GM13977 (cell line): ENCODE results near the gene HNRNPCL2.
"Not testable (repeated sequence)": the region's sequence is repeated elsewhere in the genome, so short reads cannot be mapped to it uniquely, and the experiment has no call there.

Source experiments
- DNase-seq: peaks from one replicate; pipeline ENCODE4 v3.0.0; 2012; ENCODE audit warnings: low spot score
- in situ Hi-C: fragments of 300-500 bp; cut with MboI; formaldehyde crosslinking; loops from one replicate; pipeline ENCODE4 v1.12.0; 2022; ENCODE audit warnings: low sequenced_read_pairs, low pct_unique_long_range_greater_than_20kb, mixed read lengths, inconsistent platforms; ENCODE audit not compliant: unreplicated experiment

The HNRNPCL2 gene

GRCh38 chr1:13116754-13117153 lies at the start of gene HNRNPCL2:
Gene HNRNPCL2, minus strand, starts transcription at chr1:13116854. Its CDS starts 454 bp downstream, at chr1:13116400.
- in situ Hi-C loops, DNase-seq: not testable (repeated sequence)

- DNase-seq, in situ Hi-C loops: not testable (repeated sequence)
These were observed 48.9 kb upstream of the HNRNPCL2 start, which contains the start of gene HNRNPCL4 for GRCh38 chr1:13165531-13165930. Gene HNRNPCL4, minus strand, starts transcription at chr1:13165631. Its CDS starts 164 bp downstream, at chr1:13165467.

GRCh38 chr1:13155909-13156308 lies 39.3 kb upstream of the HNRNPCL2 start, which contains the start of gene PRAMEF26:
Gene PRAMEF26, minus strand, starts transcription at chr1:13156009. Its CDS starts 2,914 bp downstream, at chr1:13153095.
- DNase-seq, in situ Hi-C loops: not testable (repeated sequence)

GRCh38 chr1:13070474-13070873 lies 46.2 kb downstream of the HNRNPCL2 start, which contains the start of gene PRAMEF25:
Gene PRAMEF25, plus strand, starts transcription at chr1:13070774. Its CDS starts 2,920 bp downstream, at chr1:13073694.
- DNase-seq, in situ Hi-C loops: not testable (repeated sequence)
